Caki2 (cell line): ENCODE data around the gene LMF2. TPM values are rescaled to one million over a fixed set of nuclear protein-coding genes. Genes with fewer than 3 reads are reported as not detected.

Experiments used
- DNase-seq: peaks from one replicate; pipeline ENCODE4 v3.0.0-alpha.2; 2015; ENCODE audit warnings: low read depth
- in situ Hi-C: cut with HindIII; loops from 2 replicates; pipeline ENCODE4 v1.10.0; 2016; ENCODE audit warnings: low sequenced_read_pairs, low pct_unique_long_range_greater_than_20kb, mixed read lengths
- total RNA-seq: library from RNA; depleted of rRNA; stranded (reverse); fragments of >200 nt; shearing (Covaris generic); gene quantifications from 2 replicates; pipeline ENCODE4 v1.2.3, GENCODE V29; 2014; ENCODE audit warnings: low replicate concordance

Gene LMF2
- total RNA-seq, 1 experiment from 2014 or later, result 112 TPM

DNA sequence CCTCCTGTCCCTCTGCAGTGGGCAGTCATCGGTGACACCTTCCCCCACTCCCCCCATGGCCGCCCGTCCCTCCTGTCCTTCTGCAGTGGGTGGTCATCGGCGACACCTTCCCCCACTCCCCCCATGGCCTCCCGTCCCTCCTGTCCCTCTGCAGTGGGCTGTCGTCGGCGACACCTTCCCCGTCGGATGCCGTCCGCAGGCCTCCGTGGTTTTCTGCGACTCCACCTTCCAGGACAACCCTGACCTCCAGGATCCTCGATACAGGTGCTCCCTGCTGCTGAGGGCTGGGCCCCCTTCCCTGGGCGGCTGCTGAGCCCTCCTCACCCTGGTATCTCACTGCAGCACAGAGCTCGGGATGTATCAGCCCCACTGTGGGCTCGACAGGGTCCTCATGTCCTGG is 18.6 kb downstream of the LMF2 start:
- in situ Hi-C loops, result no loop called here
- no peak for DNase-seq

DNA sequence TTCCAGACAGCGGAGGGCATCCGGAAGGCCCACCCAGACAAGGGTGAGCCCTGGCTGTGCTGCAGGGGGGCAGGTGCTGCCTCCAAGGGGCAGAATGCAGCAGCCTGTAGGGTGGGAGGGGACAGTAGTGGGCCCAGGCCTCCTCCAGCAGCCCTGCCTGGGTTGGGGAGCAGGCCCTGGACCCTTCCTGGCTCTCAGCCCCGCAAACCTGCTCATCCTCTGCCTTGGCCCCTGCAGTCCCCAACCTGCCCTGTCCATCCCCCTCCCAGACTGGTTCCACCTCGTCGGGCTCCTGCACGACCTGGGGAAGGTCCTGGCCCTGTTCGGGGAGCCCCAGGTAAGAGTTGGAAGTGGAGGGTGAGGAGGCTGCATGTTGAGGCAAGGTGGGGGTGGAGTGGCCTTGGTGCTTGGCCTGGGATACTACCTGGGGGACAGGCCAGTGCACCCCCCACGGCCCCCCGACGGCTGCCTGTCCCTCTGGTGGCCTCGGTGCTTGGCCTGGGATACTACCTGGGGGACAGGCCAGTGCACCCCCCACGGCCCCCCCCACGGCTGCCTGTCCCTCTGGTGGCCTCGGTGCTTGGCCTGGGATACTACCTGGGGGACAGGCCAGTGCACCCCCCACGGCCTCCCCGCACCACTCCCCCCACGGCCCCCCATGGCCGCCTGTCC is 19.4 kb downstream of the LMF2 start:
- in situ Hi-C loops, result no loop called here
- no peak for DNase-seq

DNA sequence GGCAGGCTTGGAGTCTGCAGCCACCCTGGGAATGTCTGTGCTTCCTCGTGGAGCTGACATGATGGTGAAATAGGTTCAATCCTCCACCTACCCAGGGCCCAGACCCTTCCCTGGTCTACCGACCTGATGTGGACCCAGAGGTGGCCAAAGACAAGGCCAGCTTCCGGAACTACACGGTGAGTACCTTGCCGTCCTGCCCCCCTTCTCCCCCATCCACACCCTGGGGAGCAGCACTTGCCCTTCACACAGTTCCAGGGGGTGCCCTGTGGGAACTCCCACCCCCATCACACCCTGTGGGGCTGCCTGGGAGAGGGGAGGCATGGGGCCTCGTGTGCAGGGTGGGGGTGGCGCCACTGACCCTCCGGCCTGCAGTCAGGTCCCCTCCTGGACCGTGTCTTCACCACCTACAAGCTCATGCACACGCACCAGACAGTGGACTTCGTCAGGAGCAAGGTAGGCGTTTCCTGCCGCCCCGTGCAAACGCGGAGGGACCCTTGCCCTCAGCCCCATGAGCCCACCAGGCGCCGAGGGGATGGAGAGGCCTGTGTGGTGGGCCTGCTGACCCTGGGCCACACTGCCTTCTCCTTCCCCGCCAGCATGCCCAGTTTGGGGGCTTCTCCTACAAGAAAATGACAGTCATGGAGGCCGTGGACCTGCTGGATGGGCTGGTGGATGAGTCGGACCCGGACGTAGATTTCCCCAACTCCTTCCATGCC is 20.1 kb downstream of the LMF2 start:
- DNase-seq, result no peak
- in situ Hi-C loops, result no loop called here

DNA sequence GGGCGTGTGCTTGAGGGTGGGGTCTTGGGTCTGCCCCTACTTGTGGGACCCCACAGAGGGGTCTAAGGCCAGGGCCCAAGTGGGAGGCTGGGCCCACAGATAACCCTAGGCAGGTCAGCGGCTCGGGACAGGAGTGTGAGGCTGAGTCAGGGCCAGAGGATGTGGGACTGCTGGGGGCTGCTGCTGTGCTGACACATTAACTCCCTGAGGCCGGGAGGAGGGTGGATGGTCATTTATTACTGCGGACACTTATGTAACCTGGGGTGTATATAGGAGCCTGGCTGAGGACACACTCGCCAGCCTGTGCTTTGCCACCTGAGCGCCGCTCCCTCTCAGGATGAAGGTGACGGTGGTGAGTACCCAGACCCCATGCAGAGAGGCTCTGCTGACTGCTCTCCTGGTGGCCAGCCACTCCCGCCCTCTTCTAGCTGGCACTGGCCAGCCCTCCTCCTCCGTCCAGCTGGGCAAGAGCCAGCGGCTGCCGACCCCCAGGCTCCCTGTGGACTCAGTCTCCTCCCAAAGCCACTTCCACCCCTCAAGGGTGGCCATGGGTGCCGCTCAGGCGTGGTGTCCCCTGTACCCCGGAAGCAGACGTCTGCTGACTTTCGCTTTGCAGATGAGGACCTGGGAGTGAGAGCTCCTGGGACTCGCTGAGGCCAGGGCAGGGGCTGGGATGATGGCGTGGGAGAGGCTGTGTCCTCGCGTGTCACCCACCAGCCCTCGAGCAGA is 20.8 kb downstream of the LMF2 start, which contains the start of gene MIOX:
MIOX (plus strand) TSS at position 299 of the 729 bp plus-strand sequence; CDS start at position 338, 39 bp downstream.
- DNase-seq, result peak; percentile 65
- in situ Hi-C loops, result no loop called here

DNA sequence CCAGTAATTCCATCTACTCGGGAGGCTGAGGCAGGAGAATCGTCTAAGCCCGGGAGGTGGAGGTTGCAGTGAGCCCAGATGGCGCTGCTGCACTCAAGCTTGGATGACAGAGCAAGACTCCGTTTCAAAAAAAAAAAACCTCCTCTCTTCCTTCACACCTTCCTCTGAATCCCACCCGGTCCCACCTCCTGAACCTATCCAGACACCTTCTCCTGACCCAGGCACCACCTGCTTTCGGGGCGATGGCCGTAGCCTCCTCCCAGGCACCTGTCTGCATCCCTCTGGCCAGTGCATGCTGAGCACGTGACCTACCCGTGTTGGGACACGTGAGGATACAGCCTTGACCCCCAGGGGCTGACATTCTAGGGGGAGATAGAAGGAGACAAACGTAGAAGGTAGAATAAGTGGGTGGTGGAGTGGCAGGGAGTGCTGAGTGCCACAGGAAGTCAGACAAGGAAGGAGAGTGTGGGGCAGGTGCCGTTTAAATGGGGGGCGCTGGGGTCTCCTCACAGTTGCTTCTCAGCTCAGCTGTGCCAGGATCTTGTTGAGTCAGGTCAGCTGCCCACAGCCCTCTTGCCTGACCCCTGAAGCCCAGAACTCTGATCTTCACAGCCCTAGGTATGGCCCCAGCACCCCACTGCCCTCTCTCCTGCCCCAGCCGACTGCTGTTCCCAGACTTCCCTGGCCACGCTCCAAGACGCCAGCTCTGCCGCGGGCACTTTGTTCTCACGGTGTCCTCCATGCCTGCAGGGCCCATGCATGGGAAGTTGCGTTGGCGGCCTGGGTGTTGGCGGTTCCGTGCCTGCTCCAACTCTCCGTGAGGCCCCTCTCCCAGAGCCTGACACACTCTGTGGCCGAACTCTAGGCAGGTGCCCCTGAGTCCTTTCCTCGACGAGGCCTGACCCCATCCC is 22.0 kb downstream of the LMF2 start:
- in situ Hi-C loops, result no loop called here

DNA sequence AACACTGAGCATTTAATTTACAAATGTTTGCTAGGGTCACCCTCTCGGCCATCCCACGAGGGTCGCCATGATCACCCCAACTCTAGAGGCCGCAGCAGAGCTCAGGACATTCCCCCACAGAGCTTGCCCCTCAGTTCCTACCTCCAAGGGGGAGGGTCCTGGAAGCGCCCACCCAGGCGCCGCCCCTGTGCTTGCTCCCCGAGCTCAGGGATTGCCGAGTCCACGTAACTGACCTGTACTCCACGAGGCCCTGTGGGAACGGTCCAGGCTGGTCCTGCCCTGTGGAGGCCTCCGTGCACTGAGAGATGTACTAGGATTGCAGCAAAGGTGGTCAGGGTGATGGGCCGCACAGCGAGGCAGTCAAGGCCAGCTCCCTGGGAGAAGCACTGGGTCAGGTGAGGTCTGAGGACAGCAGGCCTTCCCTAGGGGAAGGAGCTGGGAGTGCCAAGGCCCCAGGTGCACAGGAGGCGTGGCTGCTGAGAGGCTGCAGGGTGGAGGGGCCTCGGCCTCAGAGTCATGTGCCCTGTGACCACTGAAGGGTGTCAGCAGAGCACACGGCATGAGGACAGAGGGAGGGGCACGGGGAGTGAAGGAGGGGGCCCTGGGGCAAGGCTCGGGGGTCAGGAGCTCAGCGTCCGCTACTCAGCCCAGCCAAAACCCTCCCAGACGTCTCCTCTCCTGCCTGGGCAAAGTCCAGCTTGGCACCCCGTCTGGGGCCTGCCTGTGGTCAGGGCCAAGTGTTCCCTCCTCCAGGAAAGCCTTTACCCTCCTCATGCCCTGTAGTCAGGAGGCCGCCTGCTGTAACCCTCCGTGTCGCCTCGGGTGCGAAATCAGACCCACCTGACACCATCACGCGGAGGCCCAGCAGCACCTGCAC is 23.3 kb downstream of the LMF2 start:
- in situ Hi-C loops, result no loop called here
- peak; percentile 77 for DNase-seq

More for the DNA sequence above, 22.0 kb downstream of the LMF2 start:
- peak; percentile 32 for DNase-seq

DNA sequence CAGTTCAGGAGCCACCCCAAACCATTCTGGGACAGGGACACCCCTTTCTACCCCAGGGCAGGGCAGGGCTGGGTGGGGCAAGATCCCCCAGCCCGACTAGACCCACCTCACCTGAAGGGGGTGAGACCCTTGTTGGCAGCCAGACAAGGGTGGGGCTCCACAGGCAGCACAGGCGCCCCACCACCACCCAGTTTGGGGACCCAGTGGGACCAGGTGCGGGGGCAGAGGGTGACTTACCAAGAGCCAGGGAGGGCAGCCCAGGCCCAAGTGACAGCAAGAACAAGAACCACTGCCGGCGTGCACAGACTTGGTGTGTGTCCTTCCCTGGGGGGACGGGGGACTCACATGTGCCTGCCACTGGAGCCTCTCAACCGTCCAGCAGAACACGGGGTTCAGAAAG is 23.9 kb downstream of the LMF2 start:
- in situ Hi-C loops, result no loop called here
- DNase-seq, result no peak

DNA sequence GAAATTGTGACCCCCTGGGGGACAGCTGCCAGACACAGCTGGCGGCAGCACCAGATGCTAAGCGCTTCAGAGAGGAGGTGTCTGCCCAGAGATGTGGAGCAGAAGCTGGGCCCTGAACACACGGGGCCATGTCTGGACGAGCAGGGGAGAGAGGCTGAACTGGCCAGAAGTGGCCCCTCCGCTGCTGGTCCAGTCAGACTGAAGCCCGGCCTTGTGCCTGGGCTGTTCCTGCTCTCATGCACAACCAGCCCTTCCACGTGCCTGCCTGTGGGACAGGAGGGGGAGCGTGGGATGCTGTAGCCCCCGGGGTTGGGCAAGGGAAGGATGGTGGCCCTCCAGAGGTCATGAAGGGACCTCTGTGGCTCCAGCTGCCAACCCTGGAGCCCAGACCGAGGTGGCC is 24.4 kb downstream of the LMF2 start:
- in situ Hi-C loops, result no loop called here
- no peak for DNase-seq

DNA sequence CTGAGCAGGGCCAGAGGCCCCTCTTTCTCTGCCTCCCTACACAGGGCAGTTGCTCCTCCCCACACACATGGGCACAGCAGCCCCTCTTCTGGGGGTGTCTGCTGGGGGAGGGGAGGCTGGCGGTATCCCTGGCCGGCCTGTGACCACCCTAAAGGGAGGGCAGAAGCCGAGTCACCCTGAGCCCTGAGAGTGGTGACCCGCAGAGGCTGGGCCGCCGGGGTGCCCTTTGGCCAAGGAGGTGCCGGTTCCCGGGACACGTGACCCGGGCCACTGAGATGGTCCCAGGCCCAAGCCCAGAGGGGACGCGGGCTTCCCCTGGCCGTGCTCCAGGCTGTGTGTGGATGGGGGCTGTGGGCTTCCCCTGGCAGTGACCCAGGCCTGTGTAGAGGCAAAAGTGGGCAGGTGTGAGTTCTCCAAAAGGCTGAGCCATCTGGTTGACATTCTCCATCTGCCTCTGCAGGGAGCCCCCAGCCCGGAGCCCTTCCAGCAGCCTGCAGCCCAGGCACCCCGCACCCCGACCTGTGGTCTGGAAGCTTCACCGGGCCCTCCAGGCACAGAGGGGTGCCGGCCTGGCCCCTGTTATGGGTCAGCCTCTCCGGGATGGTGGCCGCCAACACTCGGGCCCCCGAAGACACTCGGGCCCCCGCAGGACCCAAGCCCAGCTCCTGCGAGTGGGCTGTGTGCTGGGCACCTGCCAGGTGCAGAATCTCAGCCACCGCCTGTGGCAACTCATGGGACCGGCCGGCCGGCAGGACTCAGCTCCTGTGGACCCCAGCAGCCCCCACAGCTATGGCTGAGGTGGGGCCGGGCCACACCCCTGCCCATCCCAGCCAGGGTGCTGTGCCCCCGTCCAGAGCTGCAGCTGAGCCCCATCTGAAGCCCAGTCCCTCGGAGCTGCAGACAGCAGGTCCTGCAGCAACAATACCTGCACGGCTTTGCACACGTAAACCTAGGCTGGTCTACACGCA is 25.1 kb downstream of the LMF2 start:
- in situ Hi-C loops, result no loop called here
- DNase-seq, result no peak

DNA sequence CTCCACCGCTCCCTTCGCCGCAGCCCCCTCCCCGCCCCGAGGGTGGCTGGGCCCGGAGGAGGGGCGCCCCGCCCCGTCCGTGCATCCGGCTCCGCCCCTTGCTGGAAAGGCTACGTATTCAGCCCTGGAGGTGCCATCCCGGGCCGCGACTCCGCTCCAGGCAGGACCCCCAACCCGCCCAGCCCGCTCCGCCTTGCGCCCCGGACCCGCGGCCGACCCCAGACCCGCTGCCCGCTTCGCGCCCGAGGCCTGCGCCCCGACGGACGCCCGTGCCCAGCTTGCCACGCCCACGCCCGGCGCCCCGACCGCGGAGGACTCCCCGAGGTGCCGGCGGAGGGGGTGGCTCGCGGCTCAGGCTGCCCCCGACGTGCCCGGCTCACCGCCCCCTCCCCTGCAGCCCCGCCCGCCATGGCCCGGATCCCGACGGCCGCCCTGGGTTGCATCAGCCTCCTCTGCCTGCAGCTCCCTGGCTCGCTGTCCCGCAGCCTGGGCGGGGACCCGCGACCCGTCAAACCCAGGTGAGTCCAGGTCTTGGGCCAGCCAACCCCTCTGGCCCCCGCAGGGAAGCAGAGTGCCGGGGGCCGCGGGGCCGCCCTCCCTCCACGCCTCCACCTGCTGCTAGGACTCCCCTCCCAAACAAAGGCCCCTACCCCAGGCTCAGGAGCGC is 25.9 kb downstream of the LMF2 start, which contains the start of gene ADM2:
ADM2 (plus strand) TSS at position 104 of the 667 bp plus-strand sequence; CDS start at position 409, 305 bp downstream.
- DNase-seq, result peak; percentile 40
- in situ Hi-C loops, result no loop called here

DNA sequence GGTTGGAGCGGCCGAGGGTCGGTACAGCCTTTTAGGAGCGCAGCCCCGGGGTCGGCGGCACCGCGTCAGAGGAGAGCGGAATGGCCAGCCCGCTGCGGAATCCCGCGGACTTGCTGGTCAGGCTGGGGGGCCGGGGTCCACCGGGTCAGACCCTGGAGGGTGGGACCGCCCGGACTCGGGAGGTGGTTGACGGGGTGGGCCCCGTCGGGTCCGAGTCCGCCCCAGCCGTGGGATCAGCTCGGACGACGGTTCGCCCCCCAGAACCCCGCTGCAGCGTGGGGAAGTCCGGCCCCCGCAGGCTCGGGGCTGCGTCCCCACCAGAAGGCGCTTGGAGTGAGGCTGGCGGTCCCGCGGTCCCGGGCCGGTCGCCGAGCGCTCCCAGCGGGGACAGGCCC is 26.5 kb downstream of the LMF2 start:
- in situ Hi-C loops, result no loop called here
- DNase-seq, result no peak

DNA sequence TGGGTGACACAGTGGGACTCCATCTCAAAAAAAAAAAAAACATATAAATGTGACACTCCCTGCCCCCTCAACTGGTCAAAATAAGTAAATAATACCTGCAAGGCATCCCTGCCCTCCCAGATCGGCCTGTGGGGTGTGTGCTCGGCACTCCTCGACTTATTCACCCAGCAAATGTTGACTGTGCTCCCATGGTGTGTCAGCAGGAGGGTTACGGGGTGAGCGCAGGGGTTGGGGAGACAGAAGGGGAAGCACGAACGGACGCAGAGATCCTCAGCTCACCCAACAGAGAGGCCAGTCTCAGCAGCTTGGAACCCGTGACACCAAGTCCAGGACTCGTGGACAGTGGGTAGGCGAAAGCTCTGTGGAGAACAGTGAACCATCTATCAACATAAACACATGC is 27.8 kb downstream of the LMF2 start:
- in situ Hi-C loops, result no loop called here
- no peak for DNase-seq

DNA sequence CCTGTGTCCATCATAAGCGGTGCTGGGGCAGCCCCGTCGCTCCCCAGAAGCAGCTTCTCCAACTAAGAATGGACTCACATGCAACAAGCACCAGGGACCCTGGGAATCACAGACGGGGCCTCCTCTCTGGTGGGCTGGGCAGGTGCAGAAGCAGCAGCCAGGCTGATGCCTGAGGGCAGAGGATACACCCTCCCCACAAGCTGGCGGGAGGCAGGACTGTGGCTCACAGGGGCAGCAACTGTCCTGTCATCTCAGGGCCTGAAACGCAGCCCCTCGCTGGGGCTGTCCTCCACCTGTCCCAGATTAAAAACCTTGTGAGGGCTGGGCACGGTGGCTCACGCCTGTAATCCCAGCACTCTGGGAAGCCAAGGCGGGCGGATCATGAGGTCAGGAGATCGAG is 29.6 kb downstream of the LMF2 start:
- no peak for DNase-seq
- in situ Hi-C loops, result no loop called here

DNA sequence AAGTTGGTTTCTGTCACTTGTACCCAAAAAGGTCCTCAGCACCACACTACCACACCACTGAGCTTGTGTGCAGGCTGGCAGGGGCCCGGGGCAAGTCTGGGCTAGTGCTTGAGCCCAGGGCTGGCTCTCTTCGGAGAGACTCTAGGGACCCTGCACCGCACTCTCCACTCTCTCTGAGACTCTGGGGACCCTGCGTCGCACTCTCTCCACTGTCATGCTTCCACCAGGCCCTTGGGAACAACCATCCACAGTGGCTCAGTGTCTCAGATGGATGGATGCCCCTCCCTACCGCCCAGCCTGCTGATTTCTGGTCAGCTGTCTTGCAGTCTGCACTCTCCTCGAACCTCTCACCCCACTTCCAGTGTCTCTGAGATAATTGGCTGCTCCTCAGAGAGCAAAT is 30.6 kb downstream of the LMF2 start:
- no peak for DNase-seq
- in situ Hi-C loops, result no loop called here

DNA sequence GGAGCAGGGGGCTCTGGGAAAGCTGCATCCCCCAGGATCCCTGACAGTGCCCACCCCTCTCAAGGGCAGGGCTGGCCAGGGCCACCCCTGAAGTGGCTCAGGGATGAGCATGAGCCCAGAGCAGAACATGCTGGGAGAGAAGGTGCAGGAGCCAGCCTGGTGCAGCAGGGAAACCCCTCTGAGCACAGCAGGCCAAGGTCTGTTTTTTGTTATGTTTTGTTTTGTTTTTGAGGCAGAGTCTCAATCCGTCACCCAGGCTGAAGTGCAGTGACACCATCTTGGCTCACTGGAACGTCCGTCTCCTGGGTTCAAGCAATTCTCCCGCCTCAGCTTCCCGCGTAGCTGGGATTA is 31.9 kb downstream of the LMF2 start:
- no peak for DNase-seq
- in situ Hi-C loops, result no loop called here
